Skin of body (tissue), 2 donors: ENCODE data around the gene BRF1. TPM values are rescaled to one million over a fixed set of nuclear protein-coding genes. Genes with fewer than 3 reads are reported as not detected.
"Not testable (repeated sequence)": the region's sequence is repeated elsewhere in the genome, so short reads cannot be mapped to it uniquely, and the experiment has no call there.

Source experiments
- DNase-seq: peaks from one replicate; lab custom pipeline; 2025; lab: John Stamatoyannopoulos, UW
- total RNA-seq: library from RNA; depleted of rRNA; stranded (reverse); fragments of >200 nt; gene quantifications from one replicate; pipeline ENCODE4 v1.2.3, GENCODE V29; 2014

BRF1 gene
- total RNA-seq, 1 donor from 2014 or later: 33.0 TPM

DNA sequence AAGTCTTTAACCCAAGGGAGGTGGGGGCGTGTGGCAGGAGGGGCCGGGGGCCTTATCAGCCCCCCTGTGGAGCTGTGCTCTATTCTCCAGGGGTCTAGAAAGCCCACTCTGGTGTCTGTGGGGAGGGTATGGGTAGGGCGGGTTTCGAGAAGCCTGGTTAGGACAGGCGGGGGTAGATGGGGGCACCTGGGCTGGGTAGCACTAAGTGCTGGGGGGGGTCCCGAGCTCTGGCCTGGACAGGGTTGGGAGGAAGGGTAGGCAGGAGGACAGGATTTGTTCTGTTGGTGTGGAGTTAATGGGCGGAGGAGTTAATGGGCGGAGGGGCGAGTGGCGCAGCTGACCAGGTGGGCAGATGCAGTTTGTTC lies 15.8 kb upstream of the BRF1 start:
- DNase-seq: no peak

DNA sequence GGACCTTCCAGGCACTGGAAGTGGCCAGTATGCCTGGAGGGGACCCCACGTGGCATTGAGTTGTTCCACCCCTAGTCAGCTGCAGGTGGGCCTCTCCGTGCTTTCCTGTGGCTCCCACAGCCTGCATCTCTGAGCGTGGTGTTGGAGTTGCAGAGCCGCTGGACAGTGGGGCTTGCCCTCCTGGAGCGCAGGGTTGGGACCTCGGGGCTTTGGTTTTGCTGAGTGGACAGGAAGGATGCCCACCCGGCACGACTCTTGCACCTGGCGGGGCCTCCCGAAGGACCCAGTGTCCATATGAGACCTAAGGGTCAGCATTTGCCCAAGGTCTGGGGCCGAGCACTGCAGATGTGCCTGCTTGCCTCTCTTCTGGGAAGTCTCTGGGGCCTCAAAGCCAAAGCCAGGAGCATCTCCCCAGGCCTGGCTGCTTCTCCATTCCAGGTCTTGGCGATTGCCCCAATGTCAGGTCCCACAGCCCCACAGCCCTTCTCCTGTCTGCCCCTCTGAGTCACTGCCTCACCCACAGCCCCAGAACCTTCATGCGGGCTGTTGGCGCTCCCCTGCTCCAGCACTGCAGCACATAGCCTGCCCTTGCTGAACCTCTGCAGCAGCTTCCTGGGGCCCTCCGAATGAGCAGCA lies 15.3 kb upstream of the BRF1 start:
- DNase-seq: no peak

DNA sequence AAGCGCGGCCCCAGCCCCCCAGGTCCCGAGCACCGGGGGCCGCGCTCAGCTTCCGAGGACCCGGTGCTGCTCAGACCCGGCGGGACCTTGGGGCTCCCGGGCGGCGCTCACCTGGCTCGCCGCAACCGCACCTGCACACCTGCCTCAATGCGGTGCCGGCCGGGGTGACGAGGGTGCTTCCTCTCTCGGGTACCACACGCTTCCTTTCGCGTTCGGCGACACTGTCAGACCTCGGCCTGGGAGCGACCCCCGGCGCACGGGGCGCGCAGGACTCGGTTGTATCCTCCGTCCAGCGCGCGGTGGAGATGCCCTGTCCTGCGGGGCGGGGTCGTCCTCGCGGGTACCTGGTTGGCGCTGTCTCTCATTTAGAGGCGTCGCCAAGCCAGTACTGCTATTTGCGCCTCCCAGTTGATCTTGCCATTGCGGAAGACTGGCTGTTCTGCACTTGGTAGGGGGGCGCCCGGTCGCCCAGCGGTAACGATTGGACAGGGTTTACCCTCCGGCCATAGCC lies 14.5 kb upstream of the BRF1 start:
- DNase-seq: no peak

DNA sequence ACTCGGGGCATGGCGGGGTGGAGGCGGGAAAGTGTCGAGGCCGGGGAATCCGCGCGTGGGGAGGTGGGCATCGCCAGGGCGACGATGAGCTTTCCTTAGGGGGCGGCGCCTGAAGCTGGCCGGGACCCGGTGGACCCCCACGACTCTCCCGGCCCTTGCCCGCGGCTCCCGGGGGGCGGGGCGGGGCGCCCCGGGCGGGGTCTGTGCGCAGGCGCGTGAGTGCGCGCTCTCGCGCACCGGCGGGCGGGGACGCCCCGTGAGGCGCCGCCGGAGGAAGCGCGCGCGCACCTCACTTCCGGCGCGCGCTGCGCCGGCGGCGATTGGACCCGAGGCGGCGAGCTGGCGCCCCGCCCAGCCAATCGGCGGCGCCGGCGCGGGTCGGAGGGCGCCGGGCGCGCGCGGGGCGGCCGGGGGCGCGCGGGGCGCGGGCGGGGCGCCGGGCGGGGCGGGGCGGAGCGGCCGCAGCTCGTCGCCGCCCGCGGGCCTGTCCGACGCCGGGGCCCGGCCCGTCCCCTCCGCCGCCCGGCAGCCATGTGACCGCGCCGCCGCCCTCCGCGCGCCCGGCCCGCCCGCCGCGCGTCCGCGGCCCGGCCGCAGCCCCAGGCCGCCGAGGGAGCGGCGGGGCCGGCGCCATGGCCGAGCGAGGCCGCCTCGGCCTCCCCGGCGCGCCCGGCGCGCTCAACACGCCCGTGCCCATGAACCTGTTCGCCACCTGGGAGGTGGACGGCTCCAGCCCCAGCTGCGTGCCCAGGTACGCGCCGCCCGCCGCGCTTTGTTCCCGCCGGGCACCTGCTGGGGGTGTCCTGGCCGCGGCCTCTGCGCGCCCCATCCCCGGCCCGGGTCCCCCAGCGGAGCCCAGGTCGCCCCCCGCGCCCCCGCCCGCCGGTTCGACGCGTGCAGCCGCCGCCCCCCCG lies 13.7 kb upstream of the BRF1 start, which contains the start of gene PACS2:
Gene PACS2, plus strand, starts transcription at position 462 of the 914 bp plus-strand sequence. Its CDS starts 171 bp downstream, at position 633.
- DNase-seq: peak; percentile 77

DNA sequence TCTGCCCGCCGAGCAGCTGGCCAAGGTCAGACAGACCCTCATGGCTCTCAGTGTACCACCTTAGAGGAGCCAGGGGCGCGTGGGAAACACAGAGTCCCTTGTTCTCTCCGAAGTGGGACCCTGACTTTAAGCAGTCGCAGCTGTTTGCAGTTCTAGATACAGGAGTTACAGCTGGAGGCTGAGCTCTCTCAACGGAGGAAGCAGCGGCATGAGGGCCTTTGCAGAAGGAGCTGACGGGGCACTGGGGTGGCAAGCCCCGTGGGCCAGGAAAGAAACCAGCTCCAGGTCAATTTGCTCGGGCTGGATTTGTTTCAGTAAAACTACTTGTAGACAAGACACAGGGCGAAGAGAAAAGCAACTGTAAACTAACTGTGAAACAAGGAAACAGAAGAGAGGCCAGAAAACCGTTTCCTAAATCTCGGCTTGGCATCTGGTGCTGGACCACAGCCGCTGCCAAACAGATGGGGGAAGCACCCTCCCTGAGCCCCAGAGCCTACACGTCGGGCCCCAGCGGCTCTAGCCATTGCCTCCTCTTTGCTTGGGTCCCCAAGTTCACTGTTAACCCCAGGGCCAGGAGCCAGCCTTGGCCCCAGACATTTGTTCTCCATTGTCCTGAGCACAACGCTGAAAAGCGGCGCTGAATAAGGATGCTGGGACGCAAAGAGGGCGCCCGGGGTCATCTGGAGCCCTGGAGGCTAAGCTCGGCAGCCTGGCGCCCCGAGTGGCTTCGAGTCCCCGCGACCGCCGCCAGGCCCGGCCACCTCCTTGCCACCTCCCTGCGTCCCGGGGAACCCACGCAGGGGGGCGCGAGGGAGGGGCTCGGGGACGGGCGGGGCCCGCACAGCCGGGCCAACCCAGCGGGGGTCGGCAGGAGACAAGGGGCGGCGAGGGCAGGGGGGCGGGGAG lies 12.8 kb upstream of the BRF1 start:
- DNase-seq: no peak

DNA sequence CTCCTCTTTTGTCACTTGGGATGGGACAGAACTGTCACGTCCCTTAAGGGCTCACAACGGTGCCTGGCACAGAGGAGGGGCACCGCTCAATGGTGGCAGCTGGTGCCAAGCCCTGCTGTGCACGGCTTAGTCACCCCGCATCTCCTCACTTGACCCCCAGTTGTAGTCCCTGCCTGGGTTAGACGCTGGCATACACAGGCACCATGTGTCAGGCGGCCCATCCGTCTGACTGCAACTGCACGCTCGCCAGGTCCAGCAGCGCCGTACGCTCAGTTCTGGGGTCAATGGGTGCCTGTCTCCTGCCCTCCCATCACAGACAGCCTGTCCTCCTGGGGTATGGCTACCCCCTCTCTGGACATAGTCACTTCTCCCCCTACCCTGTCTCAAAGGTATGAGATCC lies 12.2 kb upstream of the BRF1 start:
- no peak for DNase-seq

DNA sequence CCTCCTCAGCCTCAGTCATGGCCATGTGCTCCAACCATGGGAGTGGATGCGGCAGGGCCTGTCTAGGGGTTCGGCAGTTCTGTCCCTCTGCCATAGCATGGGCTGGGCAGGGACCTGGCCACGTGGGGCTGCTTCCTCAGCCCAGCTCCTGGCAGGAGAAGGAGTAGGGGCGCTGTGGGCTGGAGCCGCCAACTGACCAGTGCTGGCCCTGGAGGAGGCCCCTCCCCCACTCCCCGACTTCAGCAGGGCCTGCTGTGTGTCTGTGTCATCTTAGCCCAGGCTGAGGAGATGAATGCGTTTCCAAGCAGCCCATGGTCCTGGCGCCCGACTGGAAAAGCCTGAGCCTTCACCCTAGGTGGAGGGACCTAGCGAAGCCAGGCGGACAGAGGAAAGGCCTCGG lies 11.0 kb upstream of the BRF1 start:
- DNase-seq: no peak

DNA sequence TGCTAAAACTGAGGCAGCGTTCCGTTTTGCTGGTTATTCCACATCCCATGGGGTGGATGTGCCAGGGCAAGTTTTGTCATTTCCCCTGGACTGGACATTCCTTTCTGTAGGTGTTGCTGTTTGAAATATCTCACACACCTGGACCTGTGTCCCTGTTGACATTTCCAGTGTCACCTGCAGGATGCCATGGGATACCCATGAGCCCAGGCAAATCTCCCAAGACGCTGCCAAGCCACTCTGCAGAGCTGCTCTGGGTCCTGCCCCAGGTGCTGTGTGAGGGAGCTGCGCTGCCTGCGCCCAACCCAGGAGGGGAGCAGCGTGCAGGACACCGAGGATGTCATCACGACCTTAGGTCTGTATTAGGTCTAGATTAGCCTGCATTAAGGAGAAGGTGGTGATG lies 8.6 kb upstream of the BRF1 start:
- no peak for DNase-seq

DNA sequence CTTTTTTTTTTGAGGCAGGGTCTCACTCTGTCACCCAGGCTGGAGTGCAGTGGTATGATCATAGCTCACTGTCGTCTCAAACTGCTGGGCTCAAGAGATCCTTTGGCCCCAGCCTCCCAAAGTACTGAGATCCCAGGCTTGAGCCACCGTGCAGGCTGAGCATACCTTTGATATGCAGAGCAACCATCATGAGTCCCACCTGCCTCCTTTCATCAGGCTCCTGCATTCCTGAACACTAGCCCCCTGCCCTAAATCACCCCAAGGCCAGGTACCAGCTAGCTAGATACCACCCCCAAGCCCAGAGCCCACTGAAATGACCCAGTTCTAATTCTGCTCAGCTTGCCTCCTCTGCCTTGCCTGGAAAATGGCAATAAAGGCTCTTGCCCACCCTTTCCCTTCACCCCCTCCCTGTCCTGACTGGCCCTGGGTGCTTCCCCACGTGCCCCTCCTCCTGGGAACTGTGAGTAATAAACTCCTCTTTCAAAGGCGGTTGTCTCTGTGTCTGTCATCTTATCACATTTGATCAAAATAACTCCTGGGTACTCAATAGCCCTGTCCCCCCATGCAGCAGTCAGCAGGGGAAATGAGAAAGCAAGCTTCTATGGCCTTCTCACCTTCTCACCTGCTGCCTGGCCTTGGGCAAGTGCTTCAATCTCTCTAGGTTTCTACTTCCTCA lies 6.4 kb upstream of the BRF1 start:
- no peak for DNase-seq

DNA sequence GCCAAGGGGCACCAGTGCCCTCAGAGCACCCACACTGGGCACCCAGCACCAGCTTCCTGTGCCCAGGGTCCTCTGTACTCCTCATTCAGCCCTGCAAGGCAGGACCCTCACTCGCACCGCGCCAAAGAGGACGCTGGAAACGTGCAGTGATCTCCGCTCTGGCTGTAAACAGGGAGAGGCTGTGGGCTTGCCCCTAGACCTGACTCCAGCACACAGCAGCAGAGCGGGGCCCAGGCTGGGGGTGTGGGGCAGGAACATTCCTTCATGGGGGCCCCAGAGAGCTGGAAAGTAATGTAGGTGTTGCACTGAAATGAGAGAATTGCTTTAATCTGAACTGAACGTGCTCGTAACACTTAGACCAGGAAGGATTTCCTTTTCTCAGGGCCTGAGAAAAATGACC lies 5.0 kb upstream of the BRF1 start:
- no peak for DNase-seq

DNA sequence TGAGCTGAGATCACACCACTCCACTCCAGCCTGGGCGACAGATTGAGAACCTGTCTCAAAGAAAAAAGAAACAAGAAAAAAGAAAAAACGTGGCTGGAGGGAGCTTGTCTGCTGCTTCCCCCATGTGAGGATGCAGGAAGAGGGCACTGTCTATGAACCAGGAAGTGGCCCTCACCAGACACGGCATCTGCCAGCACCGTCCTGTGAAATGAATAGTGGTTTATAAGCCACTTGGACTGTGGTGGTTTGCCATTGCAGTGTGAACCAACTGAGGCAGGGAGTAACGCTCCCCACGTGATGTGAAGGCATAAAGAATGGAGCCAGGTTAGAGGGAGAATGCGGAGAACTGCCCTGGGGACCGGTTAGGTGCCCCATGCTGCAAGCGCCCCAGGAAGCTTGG lies 4.5 kb upstream of the BRF1 start:
- no peak for DNase-seq

DNA sequence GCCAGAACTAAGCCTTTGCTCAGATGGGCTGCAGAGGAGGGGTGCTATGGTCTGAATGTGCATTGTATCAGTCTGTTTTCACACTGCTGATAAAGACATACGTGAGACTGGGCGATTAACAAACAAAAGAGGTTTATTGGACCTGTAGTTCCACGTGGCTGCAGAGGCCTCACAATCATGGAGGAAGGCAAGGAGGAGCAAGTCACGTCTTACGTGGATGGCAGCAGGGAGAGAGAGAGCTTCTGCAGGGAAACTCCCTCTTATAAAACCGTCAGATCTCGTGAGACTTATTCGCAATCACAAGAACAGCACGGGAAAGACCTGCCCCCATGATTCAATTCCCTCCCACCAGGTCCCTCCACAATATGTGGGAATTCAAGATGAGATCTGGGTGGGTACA lies 3.8 kb upstream of the BRF1 start:
- no peak for DNase-seq

DNA sequence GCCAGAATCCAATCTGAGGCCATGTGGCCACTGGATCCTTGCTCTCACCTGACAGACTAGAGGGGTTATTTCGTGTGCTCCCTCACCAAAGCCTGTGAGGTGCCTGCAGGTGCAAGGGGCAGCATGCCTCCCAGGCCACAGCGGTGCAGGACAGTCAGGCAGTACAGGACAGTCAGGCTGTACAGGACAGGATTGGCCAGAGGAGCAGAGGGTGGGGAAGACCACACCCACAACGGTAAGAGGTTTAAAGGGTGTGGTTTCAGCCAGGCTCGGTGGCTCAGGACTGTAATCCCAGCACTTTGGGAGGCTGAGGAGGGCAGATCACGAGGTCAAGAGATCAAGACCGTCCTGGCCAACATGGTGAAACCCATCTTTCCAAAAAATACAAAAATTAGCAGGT lies 3.1 kb upstream of the BRF1 start:
- no peak for DNase-seq

DNA sequence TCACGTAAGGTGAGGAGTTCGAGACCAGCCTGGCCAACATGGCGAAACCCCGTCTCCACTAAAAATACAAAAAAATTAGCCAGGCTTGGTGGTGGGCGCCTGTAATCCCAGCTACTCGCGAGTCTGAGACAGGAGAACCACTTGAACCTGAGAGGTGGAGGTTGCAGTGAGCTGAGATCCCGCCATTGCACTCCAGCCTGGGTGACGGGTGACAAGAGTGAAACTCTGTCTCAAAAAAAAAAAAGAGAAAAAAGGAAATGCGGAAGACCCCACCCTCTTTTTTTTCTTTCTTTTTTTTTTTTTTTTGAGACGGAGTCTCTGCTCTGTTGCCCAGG lies 1.1 kb upstream of the BRF1 start:
- not testable (repeated sequence) for DNase-seq

DNA sequence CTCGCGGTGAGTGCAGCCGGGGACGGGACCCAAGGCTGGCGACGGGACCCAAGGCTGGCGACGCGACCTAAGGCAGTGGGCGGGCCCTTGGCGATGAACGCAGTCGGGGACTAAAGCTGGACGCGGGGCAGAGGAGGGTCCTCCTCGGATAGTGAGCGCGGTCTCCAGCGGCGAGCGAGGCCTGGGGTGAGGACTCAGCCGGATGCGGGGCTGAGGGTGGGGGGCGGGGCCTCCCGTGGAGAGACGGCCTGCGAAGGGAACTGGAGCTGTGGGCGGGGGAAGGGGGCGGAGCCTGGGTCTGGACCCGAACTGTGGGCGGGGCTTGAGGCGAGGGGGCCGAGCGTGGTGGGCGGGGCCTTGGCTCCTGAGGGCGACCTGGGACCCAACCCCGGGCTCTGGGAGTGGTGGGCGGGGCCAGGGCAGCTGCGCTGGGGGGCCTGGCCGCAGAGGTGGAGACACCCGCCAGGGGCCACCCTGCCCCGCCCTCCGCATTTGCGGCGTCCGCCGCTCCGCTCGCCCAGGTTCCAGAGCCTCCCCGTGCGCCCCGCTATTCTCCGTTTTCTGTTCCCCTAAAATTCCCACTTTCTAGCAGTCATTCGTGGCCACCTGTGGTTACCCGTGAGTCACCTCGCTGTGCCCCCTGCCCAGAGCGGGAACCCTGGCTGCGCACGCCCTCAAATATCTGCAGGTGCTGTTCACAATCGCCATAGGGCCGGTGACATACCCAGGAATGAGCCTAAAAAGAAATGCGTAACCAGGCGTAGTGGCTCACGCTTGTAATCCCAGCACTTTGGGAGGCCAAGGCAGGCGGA lies 508 bp upstream of the BRF1 start:
- DNase-seq: peak; percentile 91

DNA sequence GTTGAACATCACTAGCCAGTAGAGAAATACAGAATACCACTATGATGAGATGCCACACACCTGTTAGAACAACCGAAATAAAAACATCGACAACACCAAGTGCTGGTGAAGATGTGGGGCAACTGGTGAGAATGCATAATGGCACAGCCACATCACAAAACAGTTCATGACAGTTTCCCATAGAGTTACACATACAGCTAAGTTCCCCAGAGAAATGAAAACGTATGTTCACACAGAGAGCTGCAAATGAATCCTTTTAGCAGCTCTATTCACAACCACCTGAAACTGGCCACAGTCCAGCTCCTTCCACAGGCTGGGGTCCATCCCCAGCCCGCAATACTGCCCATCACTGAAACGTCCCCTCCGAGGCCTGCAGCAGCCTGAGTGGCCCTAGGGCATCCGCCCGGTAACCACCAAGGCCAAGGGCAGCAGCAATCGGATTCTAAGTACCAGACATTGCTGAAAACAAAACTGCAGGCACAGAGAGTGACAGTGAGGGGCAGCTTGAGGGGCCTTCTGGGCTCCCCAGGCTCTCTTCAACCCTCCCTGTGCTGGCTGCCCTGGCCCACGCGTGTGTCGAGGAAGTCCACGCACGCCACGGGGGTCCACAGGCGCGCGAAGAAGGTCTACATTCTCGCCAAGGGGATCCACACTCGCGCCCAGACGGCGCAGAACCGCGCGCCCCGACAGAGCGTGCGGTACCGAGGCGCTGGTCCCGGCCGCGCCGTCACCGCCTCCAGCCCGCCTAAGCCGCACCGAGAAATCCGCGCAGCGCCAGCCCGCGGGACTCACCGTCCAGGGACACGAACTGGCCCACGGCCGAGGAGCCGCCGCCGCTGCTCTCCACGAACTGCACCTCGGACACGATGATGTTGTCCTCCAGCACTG lies 903 bp downstream of the BRF1 start:
- DNase-seq: no peak

DNA sequence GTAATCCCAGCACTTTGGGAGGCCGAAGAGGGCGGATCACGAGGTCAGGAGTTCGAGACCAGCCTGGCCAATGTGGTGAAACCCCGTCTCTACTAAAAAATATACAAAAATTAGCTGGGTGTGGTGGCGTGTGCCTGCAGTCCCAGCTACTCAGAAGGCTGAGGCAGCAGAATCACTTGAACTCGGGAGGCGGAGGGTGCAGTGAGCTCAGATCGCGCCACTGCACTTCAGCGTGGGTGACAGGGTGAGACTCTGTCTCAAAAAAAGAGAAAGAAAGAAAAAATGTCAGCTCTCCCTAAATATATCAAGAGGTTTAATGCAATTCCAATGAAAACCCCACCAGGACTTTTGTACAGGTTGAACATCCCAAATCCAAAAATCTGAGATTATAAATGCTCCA lies 3.5 kb downstream of the BRF1 start:
- DNase-seq: not testable (repeated sequence)

DNA sequence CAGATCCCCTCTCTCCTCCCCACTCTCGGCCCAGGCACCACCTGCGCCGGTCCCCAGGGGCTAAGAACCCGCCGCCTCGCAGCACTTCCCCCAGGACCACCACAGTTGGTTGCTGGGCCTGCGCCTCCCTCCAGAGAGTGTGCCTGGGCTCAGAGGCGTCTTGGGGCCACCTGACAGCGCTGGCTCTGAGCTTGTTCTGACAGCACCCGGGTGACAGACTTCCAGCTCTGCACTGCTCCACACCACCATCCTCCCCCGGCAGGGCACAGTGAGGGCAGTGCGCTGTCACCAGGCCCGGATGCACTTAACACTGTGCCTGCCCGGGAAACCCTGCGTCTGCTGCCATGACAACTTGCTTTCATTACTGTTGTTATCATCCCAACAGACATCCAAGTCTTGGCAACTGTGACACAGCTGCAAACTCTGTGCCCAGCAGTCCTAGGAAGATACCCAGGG lies 6.6 kb downstream of the BRF1 start:
- DNase-seq: peak; percentile 32
